Hepatocyte (in vitro differentiated cells): ENCODE data around the gene TASOR2.

ENCODE experiments used
- CTCF ChIP-seq: fragments of 200-600 bp; sonication (generic); IDR thresholded peaks from 2 replicates; pipeline ENCODE4 v1.5.1; 2016; ENCODE audit warnings: antibody characterized with exemption, mild to moderate bottlenecking; ENCODE audit not compliant: poor library complexity
- EZH2 ChIP-seq: fragments of 200-600 bp; sonication (generic); IDR thresholded peaks from 2 replicates; pipeline ENCODE4 v1.6.1; 2016; ENCODE audit warnings: antibody characterized with exemption, mild to moderate bottlenecking, borderline replicate concordance

GRCh38 chr10:5708356-5708755 is 23.7 kb downstream of the TASOR2 start:
- TF ChIP-seq CTCF (no peak), EZH2 (no peak)
